A549 (cell line): ENCODE data around the gene NAPSA.

Experiments used
- POLR2A ChIP-seq: IDR thresholded peaks from 2 replicates; pipeline ENCODE4 v1.6.1; 2012; ENCODE audit warnings: mild to moderate bottlenecking, low read length
- SREBF2 ChIP-seq: fragments of 450-650 bp; IDR thresholded peaks from 2 replicates; pipeline ENCODE4 v1.6.1; 2014; ENCODE audit warnings: mild to moderate bottlenecking, moderate library complexity
- TF ChIP-seq, protein P1 (sequence below): fragments of >200 bp; sonication (Bioruptor Twin); formaldehyde crosslinking; IDR thresholded peaks from 3 replicates; pipeline ENCODE4 v1.5.1; 2016

DNA sequence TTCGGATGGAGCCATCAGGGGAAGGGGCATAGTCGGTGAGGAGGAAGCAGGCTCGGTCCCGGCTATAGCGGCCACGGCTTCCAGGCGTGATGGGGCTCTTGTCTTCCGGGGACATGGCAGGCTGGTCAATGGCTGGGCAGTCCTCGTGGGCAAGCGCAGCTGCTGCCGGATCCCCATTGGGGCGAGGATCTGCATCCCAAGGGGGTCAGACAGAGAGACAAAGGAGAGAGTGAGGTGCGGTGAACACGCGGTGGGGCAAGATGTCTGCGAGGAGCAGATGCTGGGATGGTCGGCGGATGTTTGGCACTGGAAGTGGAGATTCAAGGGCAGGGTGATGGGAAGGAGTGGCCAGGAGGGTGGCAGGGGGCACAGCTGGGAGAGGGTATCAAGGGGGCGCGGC is 44.8 kb downstream of the NAPSA start:
- TF ChIP-seq, protein P1, sequence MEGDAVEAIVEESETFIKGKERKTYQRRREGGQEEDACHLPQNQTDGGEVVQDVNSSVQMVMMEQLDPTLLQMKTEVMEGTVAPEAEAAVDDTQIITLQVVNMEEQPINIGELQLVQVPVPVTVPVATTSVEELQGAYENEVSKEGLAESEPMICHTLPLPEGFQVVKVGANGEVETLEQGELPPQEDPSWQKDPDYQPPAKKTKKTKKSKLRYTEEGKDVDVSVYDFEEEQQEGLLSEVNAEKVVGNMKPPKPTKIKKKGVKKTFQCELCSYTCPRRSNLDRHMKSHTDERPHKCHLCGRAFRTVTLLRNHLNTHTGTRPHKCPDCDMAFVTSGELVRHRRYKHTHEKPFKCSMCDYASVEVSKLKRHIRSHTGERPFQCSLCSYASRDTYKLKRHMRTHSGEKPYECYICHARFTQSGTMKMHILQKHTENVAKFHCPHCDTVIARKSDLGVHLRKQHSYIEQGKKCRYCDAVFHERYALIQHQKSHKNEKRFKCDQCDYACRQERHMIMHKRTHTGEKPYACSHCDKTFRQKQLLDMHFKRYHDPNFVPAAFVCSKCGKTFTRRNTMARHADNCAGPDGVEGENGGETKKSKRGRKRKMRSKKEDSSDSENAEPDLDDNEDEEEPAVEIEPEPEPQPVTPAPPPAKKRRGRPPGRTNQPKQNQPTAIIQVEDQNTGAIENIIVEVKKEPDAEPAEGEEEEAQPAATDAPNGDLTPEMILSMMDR, result no peak
- no peak for TF ChIP-seq POLR2A
- no peak for TF ChIP-seq SREBF2
